ENCODE data around the gene SFT2D1.

DNA sequence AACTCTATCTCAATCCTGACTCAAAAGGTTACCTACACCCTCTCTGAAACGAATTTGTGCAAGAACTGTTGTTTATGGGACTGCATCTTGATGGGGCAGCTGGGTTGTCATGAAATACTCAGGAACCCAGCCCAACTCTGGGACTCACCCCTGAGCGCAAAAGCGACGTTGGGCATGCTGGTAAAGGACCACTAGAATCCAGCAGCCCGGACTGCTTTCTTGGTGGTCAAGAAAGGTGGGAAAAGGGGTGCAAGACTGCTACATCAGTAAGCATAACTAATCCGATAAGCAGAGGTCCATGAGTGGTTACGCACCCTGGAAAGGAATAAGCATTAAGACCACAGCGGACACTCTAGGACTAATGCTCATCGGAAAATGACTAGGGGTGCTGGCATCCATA, 27.9 kb downstream of the SFT2D1 start:
- TF ChIP-seq, protein P1, sequence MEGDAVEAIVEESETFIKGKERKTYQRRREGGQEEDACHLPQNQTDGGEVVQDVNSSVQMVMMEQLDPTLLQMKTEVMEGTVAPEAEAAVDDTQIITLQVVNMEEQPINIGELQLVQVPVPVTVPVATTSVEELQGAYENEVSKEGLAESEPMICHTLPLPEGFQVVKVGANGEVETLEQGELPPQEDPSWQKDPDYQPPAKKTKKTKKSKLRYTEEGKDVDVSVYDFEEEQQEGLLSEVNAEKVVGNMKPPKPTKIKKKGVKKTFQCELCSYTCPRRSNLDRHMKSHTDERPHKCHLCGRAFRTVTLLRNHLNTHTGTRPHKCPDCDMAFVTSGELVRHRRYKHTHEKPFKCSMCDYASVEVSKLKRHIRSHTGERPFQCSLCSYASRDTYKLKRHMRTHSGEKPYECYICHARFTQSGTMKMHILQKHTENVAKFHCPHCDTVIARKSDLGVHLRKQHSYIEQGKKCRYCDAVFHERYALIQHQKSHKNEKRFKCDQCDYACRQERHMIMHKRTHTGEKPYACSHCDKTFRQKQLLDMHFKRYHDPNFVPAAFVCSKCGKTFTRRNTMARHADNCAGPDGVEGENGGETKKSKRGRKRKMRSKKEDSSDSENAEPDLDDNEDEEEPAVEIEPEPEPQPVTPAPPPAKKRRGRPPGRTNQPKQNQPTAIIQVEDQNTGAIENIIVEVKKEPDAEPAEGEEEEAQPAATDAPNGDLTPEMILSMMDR (conservative IDR thresholded peaks at IDR 0.05; ENCODE audit: low read length) = no peak
- no peak for TF ChIP-seq EZH2phosphoT487 (IDR thresholded peaks at IDR 0.05; ENCODE audit: borderline replicate concordance)
